Neural progenitor cell (in vitro differentiated cells): ENCODE results near the gene EVA1A.

Experiments
- CTCF ChIP-seq: fragments of 200-600 bp; sonication (generic); IDR thresholded peaks from 2 replicates; pipeline ENCODE4 v1.5.1; 2017; ENCODE audit warnings: antibody characterized with exemption, mild to moderate bottlenecking
- EZH2 ChIP-seq: fragments of 200-600 bp; sonication (generic); IDR thresholded peaks from 2 replicates; pipeline ENCODE4 v1.6.1; 2017; ENCODE audit warnings: antibody characterized with exemption, mild to moderate bottlenecking, moderate library complexity
- EZH2phosphoT487 ChIP-seq: fragments of 200-600 bp; sonication (generic); IDR thresholded peaks from 2 replicates; pipeline ENCODE4 v1.6.1; 2017; ENCODE audit warnings: antibody characterized with exemption

- TF ChIP-seq CTCF: no peak
- no peak for TF ChIP-seq EZH2
- TF ChIP-seq EZH2phosphoT487: no peak
Observed at GRCh38 chr2:75548036-75548573, 12.6 kb downstream of the EVA1A start.
